Activated T-helper 1 cell treated with anti-CD3 and anti-CD28 coated beads, Interleukin-12 subunit alpha, Interleukin-12 subunit beta, Interleukin-2, Interleukin-4 antibody, amounts not matched to agents 30 ng/mL and 10 ng/mL and 1 ng/mL, durations not matched to agents 14 hours and 24 hours and 36 hours (primary cell): Measurements from ENCODE around the gene HPX. TPM values are rescaled to one million over a fixed set of nuclear protein-coding genes. Genes with fewer than 3 reads are reported as not detected.
A peak's percentile ranks its signal among the peaks of the same experiment; 100 is the strongest.

ENCODE experiments used
- DNase-seq: peaks from one replicate; pipeline ENCODE4 v3.0.0; 2021; ENCODE audit warnings: low spot score
- H3K27ac Mint-ChIP-seq: one replicate; pipeline ENCODE4 v1.8.0; 2021; ENCODE audit warnings: mild to moderate bottlenecking, mixed read lengths
- H3K27me3 Mint-ChIP-seq: one replicate; pipeline ENCODE4 v1.8.0; 2022; ENCODE audit warnings: mild to moderate bottlenecking, moderate library complexity, mixed read lengths; ENCODE audit not compliant: insufficient read depth
- H3K36me3 Mint-ChIP-seq: one replicate; pipeline ENCODE4 v1.8.0; 2021; ENCODE audit warnings: low read depth, mixed read lengths
- H3K4me1 Mint-ChIP-seq: one replicate; pipeline ENCODE4 v1.8.0; 2021; ENCODE audit warnings: low read depth, mixed read lengths
- H3K4me3 Mint-ChIP-seq: one replicate; pipeline ENCODE4 v1.8.0; 2021; ENCODE audit warnings: mild to moderate bottlenecking, moderate library complexity, mixed read lengths
- H3K9me3 Mint-ChIP-seq: one replicate; pipeline ENCODE4 v1.8.0; 2021; ENCODE audit warnings: mixed read lengths
- intact Hi-C: fragments of 100-400 bp; cut with micrococcal nuclease; formaldehyde crosslinking; loops from one replicate; pipeline ENCODE4 v1.15.1; 2024
- total RNA-seq: library from RNA; stranded (reverse); gene quantifications from 2 replicates; pipeline ENCODE4 v1.2.3, GENCODE V29; 2022

HPX gene
- total RNA-seq, 1 donor from 2014 or later, result not detected

DNA sequence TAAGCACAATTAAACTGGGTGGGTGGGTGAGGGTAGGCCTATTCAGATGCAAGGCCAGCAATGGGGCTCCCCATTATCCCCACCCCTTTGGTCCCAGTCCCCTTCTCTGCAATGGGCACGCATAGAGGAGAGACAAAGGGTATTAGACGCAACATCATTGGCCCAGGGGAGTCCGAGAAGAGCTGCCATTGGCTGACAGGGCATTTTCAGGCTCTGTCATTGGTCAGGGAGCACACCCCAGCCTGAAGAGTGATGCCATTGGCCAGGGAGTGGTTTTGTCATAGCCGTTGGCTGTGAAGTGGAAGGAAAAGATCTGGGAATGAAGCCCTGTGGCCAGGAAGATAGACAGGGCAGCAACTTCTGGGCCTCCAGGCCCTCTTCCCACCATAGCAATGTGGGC is 35.8 kb upstream of the HPX start:
- H3K27ac Mint-ChIP-seq, result peak overlapping the region; percentile 40
- intact Hi-C loops, result no loop called here
- H3K4me3 Mint-ChIP-seq, result no peak overlapping the region
- DNase-seq, result no peak
- H3K9me3 Mint-ChIP-seq, result no peaks in the 10 kb centered on the region
- peaks cover 4% of the 10 kb centered on the region for H3K27me3 Mint-ChIP-seq
- H3K36me3 Mint-ChIP-seq, result peaks cover 23% of the 10 kb centered on the region
- peaks cover 35% of the 10 kb centered on the region for H3K4me1 Mint-ChIP-seq

DNA sequence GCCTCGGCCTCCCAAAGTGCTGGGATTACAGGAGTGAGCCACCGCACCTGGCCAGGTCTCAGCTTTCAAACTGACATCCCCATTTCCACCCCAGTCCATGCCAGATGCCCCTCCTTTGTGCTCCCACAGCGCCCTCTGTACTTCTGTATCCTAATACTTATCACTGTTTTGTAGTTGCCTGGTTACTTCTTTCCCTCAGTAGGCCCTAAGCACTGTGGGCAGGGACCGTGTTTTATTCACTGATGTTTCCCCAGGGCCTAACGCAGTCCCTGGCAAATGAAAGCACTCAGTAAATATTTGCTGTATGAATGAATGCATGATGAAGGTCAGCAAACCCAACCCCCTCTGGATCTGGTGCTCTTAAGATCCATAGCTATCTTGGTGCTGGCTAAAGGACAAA is 35.1 kb upstream of the HPX start:
- no peak for DNase-seq
- peaks cover 31% of the 10 kb centered on the region for H3K4me1 Mint-ChIP-seq
- no peaks in the 10 kb centered on the region for H3K9me3 Mint-ChIP-seq
- H3K27me3 Mint-ChIP-seq, result peaks cover 7% of the 10 kb centered on the region
- intact Hi-C loops, result no loop called here
- H3K4me3 Mint-ChIP-seq, result no peak overlapping the region
- peaks cover 23% of the 10 kb centered on the region for H3K36me3 Mint-ChIP-seq
- H3K27ac Mint-ChIP-seq, result no peak overlapping the region

DNA sequence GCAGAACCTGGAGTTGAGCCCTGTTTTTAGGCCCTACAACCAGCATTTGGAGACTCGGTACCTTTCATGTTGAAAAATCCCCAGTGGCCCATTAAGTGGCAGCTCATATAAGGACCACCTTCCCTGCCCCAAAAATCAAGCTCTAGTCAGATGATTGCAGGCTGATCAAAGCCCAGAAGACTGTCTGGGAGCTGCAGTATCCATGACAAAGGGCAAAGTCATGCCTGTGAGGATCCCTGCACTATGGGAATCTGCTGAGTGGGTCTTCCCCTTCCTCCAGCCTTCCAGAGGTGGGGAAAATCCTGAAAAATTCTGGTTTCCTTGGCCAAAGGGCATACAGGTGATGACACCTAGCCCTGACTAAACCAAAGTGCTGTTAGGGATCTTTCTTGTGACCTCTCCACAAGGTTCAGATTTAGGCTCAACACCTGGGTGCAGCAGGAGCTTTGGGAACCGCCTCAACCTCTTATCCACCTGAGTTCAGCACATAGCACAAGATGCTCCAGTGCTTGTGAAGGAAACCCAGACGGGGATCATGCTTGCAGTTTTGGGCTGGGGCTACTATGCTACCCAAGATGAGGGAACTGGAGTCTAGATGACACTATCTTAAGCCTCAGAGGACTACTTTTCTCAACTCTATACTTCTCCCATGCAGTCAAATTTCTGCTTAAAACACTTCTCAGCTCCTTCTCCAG is 34.2 kb upstream of the HPX start:
- Mint-ChIP-seq H3K4me3 (no peak overlapping the region), H3K9me3 (no peaks in the 10 kb centered on the region), H3K4me1 (peaks cover 21% of the 10 kb centered on the region), H3K27ac (no peak overlapping the region), H3K27me3 (peaks cover 7% of the 10 kb centered on the region), H3K36me3 (peaks cover 21% of the 10 kb centered on the region)
- intact Hi-C loops, result no loop called here
- DNase-seq, result no peak

DNA sequence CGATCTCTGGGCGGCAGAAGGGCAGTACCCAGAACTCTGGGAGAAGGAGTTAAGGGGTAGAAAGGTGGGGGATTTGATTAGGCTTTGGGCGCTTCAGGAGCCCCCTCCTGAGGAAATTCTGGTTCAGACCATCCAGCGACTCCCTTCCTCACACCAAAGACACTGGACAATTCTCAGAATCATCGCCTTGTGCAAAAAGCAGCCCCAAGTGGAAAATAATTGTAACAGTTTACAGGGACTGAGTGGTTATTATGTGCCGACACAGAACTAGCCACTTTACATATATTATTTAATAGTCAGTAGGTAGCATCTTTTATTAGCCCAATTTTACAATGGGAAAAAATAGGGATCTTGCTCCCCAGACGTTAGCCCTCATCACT is 33.6 kb upstream of the HPX start:
- Mint-ChIP-seq H3K4me3 (peak overlapping the region; percentile 72), H3K27me3 (peaks cover 7% of the 10 kb centered on the region), H3K4me1 (peaks cover 16% of the 10 kb centered on the region), H3K9me3 (no peaks in the 10 kb centered on the region), H3K36me3 (peaks cover 19% of the 10 kb centered on the region), H3K27ac (no peak overlapping the region)
- intact Hi-C loops, result no loop called here
- DNase-seq, result no peak

DNA sequence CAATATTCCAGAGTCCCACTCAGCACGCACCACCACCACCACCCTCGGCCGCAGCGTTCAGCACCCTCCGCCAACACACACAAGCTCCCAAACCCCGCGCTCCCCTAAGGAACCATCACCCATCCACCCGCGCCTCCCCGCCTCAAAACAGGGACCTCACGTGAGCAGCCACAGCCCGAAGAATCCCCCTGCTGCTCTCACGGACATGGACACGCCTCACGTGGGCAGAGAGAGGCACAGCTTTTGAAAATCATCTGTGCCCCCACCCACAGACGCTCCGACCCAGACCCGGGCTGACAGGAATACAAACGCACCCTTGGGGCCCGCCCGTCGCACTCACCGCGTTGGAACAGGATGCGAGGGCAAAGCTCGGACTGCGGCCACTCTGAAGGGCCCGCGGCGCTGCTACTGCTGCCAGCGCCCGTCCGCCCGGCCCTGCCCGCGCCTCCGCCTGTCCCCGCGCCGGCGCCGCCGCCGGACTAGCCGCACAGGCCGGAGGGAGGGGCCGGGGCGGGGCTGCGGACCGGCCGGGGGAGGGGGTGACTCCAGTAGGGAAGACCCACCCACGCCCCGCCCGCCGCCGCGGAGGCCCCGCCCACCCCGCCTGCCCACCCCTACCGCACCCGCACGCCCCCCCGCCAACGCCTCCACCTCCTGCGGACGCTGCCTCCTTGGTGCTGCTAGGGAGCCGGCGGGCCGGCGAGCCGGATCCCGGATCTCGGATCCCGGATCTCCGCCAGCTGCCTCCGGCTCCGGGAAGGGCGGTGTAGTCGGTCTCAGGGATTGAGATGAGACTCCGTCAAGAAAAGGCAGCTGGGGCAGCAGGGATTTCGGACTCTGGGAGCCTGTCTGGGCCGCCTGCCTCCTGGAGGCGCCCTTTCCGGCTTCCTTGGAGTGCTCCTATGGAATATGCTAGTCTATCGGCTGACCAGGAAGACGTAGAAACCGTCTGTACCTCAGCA is 32.9 kb upstream of the HPX start, which contains the start of gene TRIM3:
Gene TRIM3 (minus strand): TSS at position 491 of the 962 bp plus-strand sequence. CDS start 8,246 bp downstream, outside the sequence.
- intact Hi-C loops, result loop anchor here (2.0 kb wide), 2 partner anchors 95 to 209 kb away; partner anchors contain the start of gene MRPL17
- DNase-seq, result peak; percentile 52
- H3K4me1 Mint-ChIP-seq, result peaks cover 9% of the 10 kb centered on the region
- no peaks in the 10 kb centered on the region for H3K9me3 Mint-ChIP-seq
- peaks cover 14% of the 10 kb centered on the region for H3K36me3 Mint-ChIP-seq
- H3K27ac Mint-ChIP-seq, result peak within 1 kb of the TSS; percentile 36
- peaks cover 7% of the 10 kb centered on the region for H3K27me3 Mint-ChIP-seq
- H3K4me3 Mint-ChIP-seq, result peak within 1 kb of the TSS; percentile 78

DNA sequence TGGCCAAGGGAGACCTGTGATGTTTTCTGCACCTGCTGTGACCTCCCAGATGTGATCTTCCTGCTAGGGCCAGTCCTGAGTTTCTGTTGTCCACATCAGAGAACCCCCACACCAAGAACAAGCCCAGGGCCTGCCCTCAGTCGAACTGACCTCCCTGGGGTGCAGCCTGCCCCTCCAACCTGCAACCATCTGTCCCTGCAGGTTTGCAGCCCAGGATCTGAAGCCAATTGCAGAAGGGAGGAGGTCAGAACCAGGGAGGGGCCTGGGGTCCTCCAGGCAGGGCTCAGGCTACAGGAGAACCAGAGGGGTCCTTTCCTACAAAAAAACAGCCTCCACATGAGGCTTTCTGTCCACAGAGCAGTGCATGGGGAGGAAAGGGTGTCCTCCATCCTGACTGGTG is 32.1 kb upstream of the HPX start:
- no peak for DNase-seq
- Mint-ChIP-seq H3K4me3 (peak overlapping the region; percentile 66), H3K27me3 (peaks cover 7% of the 10 kb centered on the region), H3K9me3 (no peaks in the 10 kb centered on the region), H3K4me1 (peaks cover 9% of the 10 kb centered on the region), H3K27ac (no peak overlapping the region), H3K36me3 (peaks cover 10% of the 10 kb centered on the region)
- intact Hi-C loops, result loop anchor here (2.0 kb wide), 2 partner anchors 94 to 210 kb away; partner anchors contain the start of gene MRPL17

DNA sequence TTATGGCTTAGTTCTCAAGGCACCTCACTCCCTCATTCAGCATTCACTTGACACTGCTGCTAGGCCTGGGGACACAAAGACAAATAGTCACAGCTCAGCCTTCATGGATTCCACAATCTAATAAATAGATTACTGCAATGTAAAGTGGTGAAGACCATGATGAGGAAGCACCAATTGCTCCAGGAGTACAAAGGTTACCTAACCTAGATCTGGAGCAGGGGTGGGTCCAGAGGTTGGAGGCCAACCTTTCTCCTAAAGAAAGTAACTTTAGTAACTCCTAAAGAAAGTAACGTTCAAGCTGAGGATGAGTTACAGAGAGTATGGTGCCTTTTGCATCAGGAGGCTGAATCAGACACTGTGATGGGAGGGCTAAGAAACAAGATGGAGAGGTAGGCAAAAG is 28.8 kb upstream of the HPX start:
- Mint-ChIP-seq H3K9me3 (no peaks in the 10 kb centered on the region), H3K4me3 (no peak overlapping the region), H3K36me3 (no peaks in the 10 kb centered on the region), H3K27me3 (peaks cover 10% of the 10 kb centered on the region), H3K4me1 (peaks cover 9% of the 10 kb centered on the region), H3K27ac (no peak overlapping the region)
- DNase-seq, result no peak
- intact Hi-C loops, result no loop called here

DNA sequence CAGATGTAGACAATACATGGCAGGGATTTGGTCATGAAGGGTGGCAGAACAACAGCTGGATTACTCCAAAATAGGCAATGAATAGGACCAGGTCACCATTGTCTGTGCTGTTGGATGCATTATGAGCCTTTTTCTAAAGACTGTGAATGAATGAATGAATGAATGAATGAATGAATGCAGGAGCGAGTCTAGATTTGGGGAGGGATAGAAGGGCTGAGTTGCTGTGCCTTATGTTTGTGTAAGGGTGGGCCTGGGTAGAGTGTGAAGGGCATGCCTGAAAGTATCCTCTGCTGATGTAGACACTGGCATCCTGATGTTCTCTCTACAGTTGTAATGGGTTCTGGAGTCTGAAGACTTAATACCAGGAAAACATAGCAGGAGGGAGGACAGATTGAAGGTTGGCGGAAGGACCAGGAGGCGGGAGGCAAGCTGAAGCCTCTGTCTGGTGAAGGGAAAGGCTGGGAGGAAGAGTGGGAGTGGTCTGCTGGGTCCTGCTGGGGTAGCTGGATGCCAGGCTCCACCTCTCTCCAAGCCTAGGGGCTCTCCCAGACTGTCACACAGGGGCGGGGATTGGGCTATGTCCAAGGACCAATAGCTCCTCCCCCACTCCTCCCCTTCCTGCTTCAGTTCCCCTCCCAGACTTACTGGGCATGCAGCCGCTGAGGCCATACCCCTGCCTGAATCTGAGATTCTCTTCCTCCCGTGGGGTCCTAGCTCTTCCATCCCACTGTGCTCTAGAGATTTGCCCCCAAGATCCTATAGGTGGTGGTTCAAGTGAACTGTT is 28.1 kb upstream of the HPX start:
- no peaks in the 10 kb centered on the region for H3K36me3 Mint-ChIP-seq

DNA sequence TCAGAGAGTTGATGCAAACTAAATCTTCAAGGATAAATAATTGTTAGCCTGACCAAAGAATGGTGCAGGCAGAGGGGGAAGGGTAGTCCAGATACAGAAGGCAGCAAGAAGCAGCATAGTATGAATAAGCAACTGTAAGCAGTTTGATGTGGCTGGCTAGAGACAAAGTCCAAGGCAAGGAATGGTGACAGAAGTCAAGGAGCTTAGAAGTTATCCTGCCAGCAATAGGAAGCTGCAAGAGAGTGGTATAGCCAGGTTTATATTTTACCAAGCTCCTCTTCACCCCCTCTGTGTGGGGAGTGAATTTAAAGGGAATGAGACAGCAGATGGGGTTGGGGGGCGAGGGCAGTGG is 18.3 kb upstream of the HPX start:
- intact Hi-C loops, result no loop called here
- no peaks in the 10 kb centered on the region for H3K9me3 Mint-ChIP-seq
- H3K4me1 Mint-ChIP-seq, result no peaks in the 10 kb centered on the region
- no peak for DNase-seq
- no peak overlapping the region for H3K27ac Mint-ChIP-seq
- H3K27me3 Mint-ChIP-seq, result peaks cover 3% of the 10 kb centered on the region
- no peak overlapping the region for H3K4me3 Mint-ChIP-seq
- no peaks in the 10 kb centered on the region for H3K36me3 Mint-ChIP-seq

More for the DNA sequence above, 28.1 kb upstream of the HPX start:
- Mint-ChIP-seq H3K9me3 (no peaks in the 10 kb centered on the region), H3K27ac (no peak overlapping the region), H3K4me1 (peaks cover 9% of the 10 kb centered on the region), H3K27me3 (peaks cover 10% of the 10 kb centered on the region), H3K4me3 (no peak overlapping the region)
- intact Hi-C loops, result no loop called here
- DNase-seq, result no peak

DNA sequence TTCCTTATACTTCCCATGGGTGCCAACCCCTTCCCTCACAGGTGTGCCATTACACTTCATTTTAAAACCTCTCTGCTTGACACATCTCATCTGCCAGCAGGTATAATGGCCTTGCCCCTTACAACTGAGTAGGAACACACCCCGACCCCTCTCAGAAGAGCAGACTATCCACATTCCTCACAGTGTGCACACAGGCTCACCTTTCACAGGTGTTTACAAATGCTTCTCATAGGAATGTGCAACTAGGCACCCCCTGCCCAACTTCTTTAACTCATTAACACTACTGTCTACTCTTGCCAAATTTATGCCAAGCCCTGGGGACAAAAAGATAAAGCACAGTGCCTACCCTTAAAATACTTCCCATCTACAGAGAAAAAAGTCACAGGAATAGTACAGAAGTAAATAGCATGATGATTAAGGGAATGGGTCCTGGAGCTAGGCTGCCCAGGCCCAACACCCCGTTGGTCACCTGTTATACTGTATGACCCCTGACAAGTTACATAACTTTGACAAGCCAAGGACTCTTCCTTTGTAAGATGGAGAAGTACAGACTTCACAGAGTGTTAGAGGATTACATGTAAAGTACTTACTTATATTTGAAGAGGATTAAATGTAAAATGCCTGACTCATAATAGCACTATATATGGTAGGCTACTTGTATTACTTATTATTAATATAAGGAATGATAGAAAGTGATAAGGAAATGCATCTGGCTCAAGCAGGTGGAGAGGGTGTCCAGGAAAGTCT is 17.7 kb upstream of the HPX start:
- intact Hi-C loops, result no loop called here
- Mint-ChIP-seq H3K9me3 (no peaks in the 10 kb centered on the region), H3K27me3 (peaks cover 2% of the 10 kb centered on the region), H3K36me3 (no peaks in the 10 kb centered on the region), H3K4me1 (no peaks in the 10 kb centered on the region), H3K4me3 (no peak overlapping the region), H3K27ac (no peak overlapping the region)
- no peak for DNase-seq

DNA sequence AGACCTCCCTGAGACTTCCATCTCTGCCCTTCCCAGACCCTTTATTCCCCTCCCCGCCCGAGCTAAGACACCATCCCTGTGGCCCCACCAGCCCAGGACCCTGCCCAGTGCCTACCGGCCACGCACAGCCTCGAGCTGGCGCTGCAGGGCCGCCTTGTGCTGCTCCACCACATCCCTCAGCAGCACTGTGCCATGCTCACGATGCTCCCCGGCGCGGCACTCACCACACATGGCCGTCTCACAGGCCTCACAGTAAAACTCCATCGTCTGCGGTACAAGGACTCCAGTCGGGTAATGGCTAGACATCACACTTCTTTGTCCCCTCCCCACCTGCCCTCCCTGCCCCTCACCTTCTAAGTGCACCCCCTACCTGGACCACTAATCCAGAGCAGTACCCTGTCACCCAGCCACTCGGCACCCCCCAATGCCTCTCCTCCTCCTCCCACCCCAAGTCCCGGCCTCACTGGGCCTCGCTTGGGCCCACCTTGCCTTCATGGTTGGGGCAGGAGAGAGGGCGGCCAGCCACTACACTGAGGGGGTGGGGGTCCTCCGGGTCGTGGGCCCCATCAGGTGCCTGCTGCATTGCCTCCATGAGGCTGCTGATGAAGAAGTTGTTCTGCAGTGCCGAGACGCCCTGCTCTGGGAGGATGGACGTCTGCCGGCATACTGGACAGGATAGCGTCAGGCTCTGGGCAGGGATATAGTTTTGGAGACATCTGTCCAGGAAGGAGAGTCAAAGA is 17.0 kb upstream of the HPX start:
- no peak for DNase-seq
- Mint-ChIP-seq H3K36me3 (no peaks in the 10 kb centered on the region), H3K4me1 (no peaks in the 10 kb centered on the region), H3K27ac (no peak overlapping the region), H3K4me3 (no peak overlapping the region), H3K27me3 (peaks cover 2% of the 10 kb centered on the region), H3K9me3 (no peaks in the 10 kb centered on the region)
- intact Hi-C loops, result no loop called here
